ENCODE results near the gene PDE1A.

The PDE1A gene

DNA sequence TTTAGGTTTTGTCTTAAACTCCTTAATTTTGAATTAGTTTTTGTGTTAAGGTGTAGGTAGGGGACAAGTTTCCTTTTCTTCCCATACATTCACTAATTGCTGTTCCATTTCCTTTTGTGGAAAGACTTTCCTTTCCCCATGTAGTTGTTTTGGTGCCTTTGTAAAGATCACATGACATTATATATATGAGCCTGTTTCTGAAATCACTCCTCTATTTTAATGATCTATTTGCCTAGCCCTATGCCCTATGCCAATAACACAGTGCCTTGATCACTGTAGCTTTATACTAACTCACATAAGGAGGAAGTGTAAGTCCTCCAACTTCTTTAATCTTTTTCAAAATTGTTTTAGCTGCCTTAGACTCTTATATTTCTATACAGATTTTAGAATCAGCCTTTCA, 229.3 kb downstream of the PDE1A start:
- DNase-seq (ENCODE audit: low spot score), result no peak

DNA sequence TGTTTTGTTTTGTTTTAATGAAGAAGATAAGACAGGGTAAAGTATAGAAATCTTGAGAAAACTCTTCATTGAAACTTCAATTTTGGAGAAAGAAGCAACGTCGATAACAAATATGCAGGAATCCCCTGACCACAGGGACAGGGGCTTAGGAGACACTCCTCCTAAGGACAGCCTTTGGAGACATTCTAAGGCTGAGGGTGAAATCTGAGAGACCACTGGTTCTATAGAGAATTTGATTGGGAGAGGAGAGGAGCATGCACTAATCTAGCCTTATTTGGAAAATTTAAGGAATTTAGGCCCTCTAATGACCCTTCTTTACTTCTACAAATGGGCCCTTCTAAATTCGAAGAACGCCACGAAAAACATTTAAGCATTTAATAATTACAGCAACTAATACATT, 233.5 kb downstream of the PDE1A start:
- no peak for DNase-seq (ENCODE audit: low spot score)

DNA sequence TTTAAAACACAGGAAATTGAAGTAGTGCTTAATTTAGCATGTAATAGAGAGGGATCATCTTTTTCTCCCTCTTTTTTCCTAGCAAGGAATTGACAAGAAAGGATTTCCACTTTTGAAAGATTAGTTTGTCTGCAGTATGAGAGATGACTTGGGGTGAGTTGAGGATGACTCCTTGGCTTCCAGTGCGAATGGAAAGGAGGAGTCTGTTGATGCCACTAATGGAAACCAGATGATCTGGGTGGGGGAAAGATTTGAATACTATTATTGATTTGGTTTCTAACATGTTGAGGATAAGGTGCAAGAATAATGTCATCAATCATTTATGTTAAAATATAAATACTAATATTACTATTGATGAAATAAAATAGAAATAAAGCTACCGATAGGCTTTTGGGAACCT, 235.8 kb downstream of the PDE1A start:
- no peak for DNase-seq (ENCODE audit: low spot score)

DNA sequence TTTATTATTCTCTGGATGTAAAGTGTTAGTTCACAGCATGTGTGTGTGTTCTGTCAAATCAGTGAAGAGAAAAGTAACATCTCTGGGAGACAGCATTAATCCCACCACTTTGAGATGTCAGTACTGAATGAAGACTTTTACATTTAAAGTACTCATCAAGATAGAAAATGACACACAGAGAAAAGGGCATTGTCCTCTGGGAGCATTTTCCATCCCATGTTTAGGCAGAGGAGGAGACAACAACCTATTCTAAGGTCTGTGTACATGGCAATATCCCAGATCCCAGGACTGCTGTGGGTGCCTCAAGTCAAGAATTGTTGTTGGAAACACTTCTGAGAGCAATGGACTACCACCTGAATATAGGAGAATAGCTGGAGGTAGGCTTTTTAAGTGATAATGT, 239.7 kb downstream of the PDE1A start:
- no peak for DNase-seq (ENCODE audit: low spot score)

DNA sequence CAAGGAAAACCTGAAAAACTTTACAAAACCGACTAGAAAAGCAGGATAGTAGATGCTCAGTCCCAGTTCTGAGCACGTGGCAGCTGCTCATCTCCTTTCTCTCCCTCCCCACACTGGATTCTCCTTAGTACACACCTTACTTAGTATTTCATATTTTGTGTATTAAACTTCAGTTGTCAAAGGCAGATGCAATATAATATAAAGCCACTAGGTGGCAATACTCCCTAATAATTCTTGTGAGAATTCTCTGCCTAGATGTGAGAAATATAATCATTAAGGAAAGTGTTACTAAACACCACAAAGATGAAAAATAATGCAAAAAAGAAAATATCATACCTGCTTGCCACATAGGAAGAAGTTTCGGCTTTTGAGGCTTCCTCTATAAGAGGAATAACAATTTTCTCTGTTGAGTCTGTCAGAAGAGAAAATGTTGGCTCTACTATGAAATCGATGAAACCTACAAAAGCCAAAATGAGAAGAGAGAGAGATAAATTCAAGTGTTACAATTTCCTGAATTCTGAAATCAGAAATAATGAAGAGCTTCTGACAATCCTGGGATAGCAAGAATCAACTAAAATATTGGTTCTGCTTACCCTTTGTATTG, 240.6 kb downstream of the PDE1A start:
- DNase-seq (ENCODE audit: low spot score), result peak; percentile 53

DNA sequence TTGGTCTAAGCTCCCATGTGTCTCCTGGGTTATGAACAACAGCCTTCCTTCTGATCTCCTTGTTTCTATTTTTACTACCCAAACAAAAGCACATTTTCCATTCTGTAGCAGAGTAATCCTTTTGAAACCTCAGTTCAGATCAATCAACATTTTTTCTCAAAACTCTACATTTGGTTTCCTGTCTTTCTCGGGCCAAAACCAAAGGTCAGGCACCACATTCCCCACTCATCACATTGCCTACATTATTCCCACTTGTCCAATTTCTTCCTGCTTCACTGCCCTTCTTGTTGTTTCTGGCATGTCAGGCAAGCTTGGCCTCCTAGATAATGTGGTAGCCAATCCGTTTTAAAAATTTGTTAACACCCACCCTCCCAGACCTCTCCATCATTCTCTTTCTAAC, 244.4 kb downstream of the PDE1A start:
- no peak for DNase-seq (ENCODE audit: low spot score)

DNA sequence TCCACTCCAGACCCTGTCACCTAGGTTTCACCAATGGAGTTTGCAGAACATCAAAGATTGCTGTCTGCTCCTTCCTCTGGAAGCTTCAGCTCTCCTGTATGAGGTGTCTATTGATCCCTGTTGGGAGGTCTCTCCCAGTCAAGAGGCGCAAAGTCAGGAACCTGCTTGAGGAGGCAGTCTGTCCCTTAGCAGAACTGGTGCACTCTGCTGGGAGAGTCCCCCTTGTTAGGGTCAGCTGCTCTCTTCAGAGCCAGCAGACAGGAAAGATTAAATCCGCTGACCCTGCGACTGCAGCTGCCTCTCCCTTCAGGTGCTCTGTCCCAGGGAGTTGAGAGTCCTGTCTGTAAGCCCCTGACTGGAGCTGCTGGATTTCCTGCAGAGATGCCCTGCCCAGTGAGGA, 245.5 kb downstream of the PDE1A start:
- no peak for DNase-seq (ENCODE audit: low spot score)

DNA sequence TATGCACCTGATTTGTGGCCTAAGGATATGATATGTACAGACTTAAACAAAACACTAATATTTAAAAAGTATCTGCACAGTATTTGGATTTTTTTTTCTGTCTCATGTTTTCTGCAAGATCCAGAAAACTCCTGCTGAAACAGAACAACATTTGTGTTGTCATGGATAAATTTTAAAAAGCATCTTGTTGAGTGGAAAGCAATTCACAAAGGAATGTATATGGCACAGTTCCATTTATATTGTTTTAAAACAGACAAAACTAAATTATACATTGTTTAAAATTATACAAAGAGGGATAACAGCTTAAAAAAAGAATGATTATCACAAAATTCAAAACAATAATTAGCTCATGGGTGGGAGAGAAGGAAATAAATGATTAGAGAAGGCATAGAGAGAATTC, 247.7 kb downstream of the PDE1A start:
- DNase-seq (ENCODE audit: low spot score), result no peak

DNA sequence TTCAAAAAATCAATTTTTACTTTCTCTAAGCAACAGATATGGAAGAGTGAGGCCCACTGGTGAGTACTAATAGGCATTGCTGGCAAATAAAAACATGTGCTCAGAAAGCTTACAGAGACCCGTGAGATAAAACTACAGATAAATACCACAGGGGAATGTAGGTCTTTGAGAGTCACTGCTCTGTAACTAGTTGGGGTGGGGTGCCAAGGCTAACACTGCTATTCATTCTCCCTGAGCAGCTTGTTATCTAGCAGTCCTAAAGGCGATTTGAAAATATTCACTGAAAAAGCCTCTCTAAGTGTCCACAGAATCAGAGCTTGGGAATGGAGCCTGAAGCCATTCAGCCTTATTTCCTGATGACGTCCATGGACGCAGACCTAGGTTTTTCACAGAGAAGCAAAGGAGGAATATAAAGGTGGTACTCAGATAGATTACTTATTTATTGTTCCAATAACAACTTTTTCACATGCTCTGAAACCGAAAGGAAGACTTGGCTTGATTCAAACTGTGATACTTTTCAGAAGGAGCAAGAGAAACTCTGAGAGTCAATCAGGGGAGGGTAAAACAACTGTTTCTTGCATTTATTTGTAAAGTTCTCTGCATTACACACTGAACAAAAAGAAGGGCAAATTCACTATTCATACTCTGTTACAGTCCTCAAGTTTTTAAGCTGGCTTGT, 252.8 kb downstream of the PDE1A start:
- DNase-seq (ENCODE audit: low spot score), result no peak

DNA sequence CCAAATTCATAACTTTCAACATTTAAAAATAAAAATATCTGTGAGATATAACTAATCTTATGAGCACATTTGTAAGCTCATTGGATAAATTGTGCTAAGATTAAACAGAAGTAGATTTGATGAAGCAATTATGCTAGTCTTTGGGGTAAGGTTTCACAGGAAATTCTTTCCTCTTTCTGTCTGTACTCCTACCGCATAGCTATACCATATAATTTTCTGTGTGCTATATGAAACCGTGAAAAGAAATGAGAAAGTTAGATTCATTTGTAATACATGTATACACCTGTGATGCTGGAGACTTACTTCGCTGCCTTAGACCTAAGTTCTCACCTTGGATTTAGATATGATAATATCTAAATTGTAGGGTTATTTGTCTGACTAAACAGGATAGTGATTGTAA, 256.5 kb downstream of the PDE1A start:
- no peak for DNase-seq (ENCODE audit: low spot score)

DNA sequence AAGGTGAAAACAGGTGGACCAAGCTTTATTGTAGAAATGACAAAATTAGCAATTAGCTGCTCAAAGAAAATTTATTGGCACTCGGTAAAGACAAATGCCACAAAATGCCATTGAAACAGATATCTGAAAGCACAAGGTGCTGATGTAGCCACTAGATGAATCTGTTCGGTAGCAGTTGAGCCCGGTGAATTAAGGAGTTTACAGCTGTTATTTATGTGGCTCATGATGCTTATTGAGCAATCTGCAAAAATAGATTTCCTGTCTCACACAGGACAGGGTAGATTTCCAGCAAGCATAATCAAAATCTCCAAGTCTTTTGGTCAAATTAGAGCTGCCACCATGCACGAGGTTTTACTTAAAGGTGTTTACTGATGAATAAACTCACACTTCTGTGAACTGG, 259.0 kb downstream of the PDE1A start:
- no peak for DNase-seq (ENCODE audit: low spot score)

DNA sequence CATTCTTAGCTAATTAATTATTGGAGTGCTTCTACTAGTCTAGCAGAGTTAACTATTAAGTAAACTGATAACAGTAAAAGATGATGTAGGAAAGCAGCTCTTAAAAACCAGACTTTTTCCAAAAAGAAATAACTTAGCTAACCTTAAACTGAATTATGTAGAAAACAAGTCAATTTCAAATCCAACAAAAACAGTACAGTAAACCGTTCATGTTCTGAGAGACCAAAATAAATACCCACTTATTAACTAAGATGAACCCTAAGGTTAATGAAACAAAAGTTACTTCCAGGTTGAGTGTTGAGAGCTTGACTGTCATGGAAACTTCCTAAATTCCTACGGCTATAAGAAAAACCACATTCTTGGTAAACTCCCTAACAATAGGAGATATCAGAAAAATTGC, 260.0 kb downstream of the PDE1A start:
- DNase-seq (ENCODE audit: low spot score), result no peak

DNA sequence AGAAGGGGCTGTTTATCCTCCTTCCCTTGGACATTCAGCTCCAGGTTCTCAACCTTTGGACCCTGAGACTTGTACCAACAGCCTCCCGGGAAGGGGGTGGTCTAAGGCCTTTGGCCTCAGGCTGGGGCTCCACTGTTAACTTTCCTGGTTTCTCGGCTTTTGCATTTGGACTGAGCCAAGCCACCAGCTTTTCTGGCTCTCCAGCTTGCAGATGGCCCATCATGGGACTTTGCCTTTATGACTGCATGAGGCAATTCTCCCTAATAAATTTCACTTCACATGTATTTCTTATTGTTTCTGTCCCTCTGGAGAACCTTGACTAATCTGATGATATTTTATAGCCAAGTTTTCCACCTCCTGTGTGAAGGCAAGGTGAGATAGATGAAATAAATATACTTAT, 260.4 kb downstream of the PDE1A start:
- no peak for DNase-seq (ENCODE audit: low spot score)

DNA sequence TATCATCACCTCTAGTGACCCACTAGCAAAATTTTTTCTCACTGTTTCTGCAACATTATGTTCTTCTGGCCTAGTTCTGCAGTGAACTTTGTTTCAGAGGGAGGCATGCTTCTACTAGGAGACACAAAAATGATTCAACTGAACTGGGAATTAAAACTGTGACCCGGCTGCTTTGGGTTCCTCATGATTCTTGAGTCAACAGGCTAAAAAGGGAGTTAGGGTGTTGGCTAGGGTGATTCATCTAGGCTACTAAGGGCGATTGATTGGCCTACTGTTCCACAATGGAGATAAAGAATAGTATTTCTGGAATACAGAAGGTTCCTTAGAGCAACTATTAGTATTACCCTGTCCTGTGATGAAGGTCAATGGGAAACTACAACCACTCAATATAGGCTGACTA, 261.6 kb downstream of the PDE1A start:
- no peak for DNase-seq (ENCODE audit: low spot score)

DNA sequence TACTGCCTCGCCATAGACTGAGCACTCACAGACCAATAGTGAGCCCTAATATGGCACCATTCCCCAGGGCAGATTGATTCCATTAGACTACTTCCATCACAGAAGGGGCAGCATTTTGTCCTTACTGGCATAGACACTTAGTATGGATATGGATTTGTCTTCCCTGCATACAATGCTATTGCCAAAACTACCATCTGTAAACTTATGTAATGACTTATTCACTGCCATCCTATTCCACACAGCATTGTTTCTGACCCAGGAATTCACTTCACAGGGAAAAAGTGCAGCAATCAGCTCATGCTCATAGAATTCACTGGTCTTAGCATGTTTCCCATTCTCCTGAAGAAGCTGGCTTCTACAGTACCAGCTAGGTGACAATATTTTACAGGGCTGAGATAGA, 262.1 kb downstream of the PDE1A start:
- DNase-seq (ENCODE audit: low spot score), result no peak

DNA sequence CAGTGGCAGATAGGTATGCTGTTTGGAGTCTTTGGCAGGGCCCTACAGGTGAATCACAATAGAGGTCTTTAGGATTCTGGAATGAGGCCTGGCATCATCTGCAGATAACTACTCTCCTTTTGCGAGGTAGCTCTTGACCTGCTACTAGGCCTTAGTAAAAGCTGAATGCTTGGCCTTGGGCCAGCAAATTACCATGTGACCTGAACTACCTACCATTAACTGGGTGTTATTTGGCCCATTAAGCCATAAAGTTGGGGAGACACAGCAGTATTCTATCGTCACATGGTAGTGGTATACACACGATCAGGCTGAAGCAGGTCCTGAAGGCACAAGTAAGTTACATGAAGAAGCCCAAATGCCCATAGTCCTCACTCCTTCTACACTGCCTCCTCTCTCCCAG, 263.0 kb downstream of the PDE1A start:
- DNase-seq (ENCODE audit: low spot score), result no peak

DNA sequence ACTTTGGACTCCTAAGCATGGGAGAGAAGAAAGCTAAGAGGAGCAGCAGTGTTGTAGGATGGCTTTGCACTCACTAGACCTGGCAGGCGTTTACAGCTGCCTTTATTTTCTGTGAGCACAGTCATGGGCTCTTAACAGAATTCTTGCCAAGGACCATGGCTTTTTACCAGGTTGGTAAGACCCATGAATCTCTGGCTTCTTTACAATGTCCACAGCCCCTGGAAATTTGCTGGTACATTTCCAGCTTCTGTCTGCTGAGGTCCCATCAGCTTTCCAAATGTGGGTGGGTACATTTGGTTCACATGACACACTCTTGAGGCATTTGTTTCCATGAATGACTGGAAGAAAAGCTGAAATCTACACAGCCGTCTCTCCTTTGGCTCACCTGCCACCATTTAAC, 278.5 kb downstream of the PDE1A start:
- no peak for DNase-seq (ENCODE audit: low spot score)

DNA sequence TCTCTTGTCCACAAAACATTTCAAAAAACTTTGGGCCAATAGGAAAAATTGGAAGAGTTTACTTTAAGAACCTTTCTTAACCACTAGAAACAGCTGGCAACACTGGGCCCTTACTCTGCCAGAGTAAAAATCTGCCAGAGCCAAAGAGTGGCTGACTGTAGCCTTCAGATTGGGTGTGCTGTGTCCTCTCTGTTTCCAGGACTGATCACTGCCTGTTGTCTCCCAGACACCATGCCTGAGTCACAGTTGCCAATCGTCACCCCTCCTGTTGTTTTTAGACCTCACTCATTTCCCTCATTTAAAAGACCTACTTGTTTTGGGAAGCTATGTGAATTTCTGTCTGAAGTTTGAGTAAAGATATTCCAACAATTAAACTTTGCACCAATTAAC, 282.1 kb downstream of the PDE1A start:
- DNase-seq (ENCODE audit: low spot score), result no peak

DNA sequence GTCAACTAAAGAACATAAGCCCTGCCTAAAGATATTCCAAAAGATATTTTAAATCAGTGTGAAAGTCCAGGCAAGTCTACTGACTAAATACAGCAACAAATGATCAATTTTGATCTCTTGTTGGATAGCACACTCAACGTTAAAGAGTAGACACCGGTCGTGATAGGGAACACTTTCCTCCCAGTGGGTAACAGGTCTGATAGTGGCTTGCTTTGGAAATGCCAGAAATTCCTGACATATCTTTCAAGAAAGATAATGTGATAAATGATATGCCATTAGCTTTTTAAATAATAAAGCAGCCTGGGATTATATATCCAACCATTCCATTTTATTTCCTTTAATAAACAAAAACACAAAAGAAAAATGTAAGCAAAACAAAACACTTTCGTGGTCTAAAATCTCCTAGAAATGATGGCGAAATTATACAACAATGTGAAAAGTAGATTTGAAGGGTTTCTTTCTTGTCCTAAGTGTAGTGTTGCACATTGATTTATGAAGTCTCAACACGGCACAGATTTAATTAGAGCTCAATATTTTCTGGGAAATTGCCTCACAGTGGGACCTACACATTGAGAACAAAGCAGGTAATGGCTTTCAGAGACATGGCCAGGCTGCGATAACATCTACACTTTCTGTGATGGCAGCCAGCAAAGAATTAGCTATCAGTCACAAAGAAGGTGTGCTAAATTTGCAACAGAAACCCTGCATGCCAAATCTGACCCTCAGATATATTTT, 282.6 kb downstream of the PDE1A start:
- no peak for DNase-seq (ENCODE audit: low spot score)

DNA sequence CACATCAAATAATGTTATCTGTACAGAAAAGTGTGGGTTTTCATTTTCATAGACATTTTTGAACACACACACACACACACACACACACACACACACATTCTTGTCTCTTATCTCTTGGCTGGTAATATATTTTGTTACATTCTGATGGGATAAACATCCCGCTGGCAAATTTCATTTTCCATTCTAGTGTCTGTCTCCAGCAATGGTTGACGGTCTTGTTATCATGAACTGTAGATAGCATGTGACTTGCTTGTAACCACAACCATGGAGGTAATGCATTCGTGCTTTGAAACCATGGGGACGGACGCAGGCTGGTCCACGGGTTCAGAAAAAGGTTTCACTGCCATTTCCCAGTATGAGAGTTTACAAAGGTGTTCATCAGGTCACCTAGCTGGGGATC, 284.8 kb downstream of the PDE1A start:
- no peak for DNase-seq (ENCODE audit: low spot score)

DNA sequence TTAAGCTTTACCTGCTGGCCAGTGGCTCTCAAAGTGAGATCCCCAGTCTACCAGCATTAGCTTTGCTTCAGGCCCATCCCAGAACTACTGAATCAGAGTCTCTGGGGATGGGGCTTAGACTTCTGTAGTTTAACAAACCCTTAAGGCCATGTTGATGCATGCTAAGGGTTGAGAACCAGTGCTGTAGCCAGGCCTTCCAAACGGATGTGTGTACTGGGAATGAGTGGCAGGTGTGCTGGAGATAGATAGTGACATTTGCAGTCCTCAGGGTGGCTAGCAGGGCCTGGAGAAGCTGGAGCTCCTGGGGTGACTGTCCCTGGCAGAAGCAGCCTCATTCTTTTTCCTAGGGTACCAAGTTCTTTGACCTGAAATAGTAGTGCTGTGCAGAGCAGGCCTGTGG, 292.6 kb downstream of the PDE1A start:
- DNase-seq (ENCODE audit: low spot score), result no peak

DNA sequence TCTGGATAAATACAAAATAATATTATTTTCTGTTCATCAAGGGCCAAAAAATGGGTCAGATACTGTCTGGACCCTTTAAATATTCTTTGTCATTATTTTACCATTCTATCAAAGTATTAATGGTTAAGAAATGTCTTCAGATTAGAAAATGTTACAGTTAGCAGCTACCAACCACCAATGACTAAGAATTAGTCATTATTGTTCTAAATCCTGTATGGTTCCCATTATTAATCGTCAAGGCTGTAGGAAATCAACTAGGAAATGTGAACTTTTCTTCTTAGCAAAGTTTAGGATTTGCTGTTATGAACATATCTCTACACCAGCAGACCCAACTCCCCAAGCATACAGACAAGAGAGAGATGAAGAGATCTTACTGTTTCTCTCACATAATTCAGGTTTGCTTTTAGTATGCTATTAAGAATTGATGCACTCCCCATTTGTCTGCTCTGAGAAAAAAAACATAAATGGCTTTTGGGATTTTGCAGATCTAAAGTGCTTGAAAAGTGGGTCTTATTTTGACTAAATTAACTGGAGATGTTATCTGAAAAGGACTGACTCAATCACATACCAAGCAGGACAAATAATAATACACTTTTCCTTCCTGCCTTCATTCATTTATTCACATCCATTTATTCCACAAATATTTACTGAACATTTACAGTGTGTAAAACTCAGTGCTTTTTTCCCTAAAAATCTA, 293.5 kb downstream of the PDE1A start:
- no peak for DNase-seq (ENCODE audit: low spot score)

DNA sequence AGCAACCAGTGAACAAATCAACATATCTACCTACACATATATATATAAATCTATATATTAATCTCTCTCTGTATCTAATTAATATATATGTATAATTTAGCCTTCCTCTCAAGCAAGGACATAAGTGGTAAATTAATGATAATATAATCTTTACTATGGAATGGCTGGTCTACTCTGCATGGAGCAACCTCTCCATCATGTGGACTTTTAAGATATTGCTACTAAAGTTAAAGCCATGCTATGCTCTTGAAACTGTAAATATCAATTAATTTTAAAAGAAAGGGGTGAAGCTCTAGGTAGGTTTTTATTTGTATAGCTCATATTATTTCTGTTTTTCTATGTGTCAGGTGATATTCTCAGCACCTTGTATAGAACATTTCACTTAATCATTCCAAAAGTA, 294.2 kb downstream of the PDE1A start:
- DNase-seq (ENCODE audit: low spot score), result no peak
